HepG2 (cell line): Measurements from ENCODE around the gene MCM8. TPM values are rescaled to one million over a fixed set of nuclear protein-coding genes. Genes with fewer than 3 reads are reported as not detected.

Experiments used
- ATAC-seq: fragments of 200-7000 bp; cut with Tn5 transposase; 3 replicates; pipeline ENCODE4 v1.9.1; 2020; ENCODE audit warnings: mild to moderate bottlenecking, moderate library complexity
- BruUV-seq: library from RNA; stranded (reverse); fragments of 400-500 nt; replicated peaks from 2 replicates; lab custom pipeline; 2021; lab: Mats Ljungman, UMichigan
- CTCF ChIA-PET: fragments of 300-600 bp; formaldehyde crosslinking; extraction: SDS; loops from one replicate; lab custom pipeline; 2021; ENCODE audit warnings: low total read pairs, inconsistent platforms, low intra/inter-chr PET ratio; lab: Yijun Ruan, JAX
- POLR2A ChIA-PET: fragments of 350-600 bp; sonication (Branson Sonifier 250); formaldehyde crosslinking; loops from one replicate; lab custom pipeline; 2020; ENCODE audit warnings: antibody characterized with exemption, inconsistent platforms; lab: Yijun Ruan, JAX
- DNase-seq: peaks from one replicate; pipeline ENCODE4 v3.0.0-alpha.2; 2015; ENCODE audit warnings: low spot score
- FAIRE-seq: peaks from 3 replicates; lab custom pipeline; 2011; peaks lifted over from hg19 to GRCh38; lab: Jason Lieb, UNC
- H2AFZ ChIP-seq: one replicate; pipeline ENCODE4 v1.6.1; 2011; ENCODE audit warnings: low read length, inconsistent platforms
- H3K27ac ChIP-seq: fragments of 300-600 bp; 3 replicates; pipeline ENCODE4 v1.8.0; 2011; ENCODE audit warnings: mixed run types, mild to moderate bottlenecking, mixed read lengths, low read length, inconsistent platforms; ENCODE audit not compliant: insufficient read depth; ENCODE audit errors: extremely low read length
- H3K27me3 ChIP-seq, 2 experiments: fragments of 200-600 bp in 1 of 2; 2 replicates in 1 of 2; 3 replicates in 1 of 2; pipeline versions ENCODE4 v1.6.0 to v1.8.0; 2011; ENCODE audit warnings: low read length in 2 of 2, mild to moderate bottlenecking in 2 of 2, moderate library complexity in 2 of 2, inconsistent platforms in 1 of 2; ENCODE audit not compliant: insufficient read depth in 2 of 2, control insufficient read depth in 1 of 2
- H3K36me3 ChIP-seq, 2 experiments: fragments of 200-600 bp in 1 of 2; replicated peaks in 1 of 2; 2 replicates in 1 of 2; 3 replicates in 1 of 2; pipeline versions ENCODE4 v1.5.1 to v1.8.0; 2011; ENCODE audit warnings: low read length in 2 of 2, inconsistent platforms in 1 of 2; ENCODE audit not compliant: insufficient read depth in 2 of 2, control insufficient read depth in 1 of 2
- H3K4me1 ChIP-seq: 2 replicates; pipeline ENCODE4 v1.5.1; 2012; ENCODE audit warnings: low read length, inconsistent platforms; ENCODE audit not compliant: insufficient read depth
- H3K4me2 ChIP-seq: 2 replicates; pipeline ENCODE4 v1.6.0; 2011; ENCODE audit warnings: low read depth, low read length, inconsistent platforms
- H3K4me3 ChIP-seq, 3 experiments: fragments of 200-600 bp in 1 of 3; sonication (generic), shearing (Covaris generic) in 1 of 3; replicated peaks in 1 of 3; 2 replicates each; pipeline ENCODE4 v1.5.1; 2011 to 2016; ENCODE audit warnings: low read length in 3 of 3, inconsistent platforms in 2 of 3, low read depth in 2 of 3, mild to moderate bottlenecking in 2 of 3, control low read depth in 1 of 3, mixed read lengths in 1 of 3; ENCODE audit not compliant: insufficient read depth in 1 of 3
- H3K79me2 ChIP-seq: one replicate; pipeline ENCODE4 v1.6.1; 2011; ENCODE audit warnings: low read length, inconsistent platforms; ENCODE audit not compliant: insufficient read depth
- H3K9ac ChIP-seq: 2 replicates; pipeline ENCODE4 v1.6.0; 2011; ENCODE audit warnings: mild to moderate bottlenecking, low read depth, low read length, inconsistent platforms; ENCODE audit not compliant: insufficient read depth
- H3K9me3 ChIP-seq: 2 replicates; pipeline ENCODE4 v1.5.1; 2012; ENCODE audit warnings: mild to moderate bottlenecking, low read length
- H4K20me1 ChIP-seq: 2 replicates; pipeline ENCODE4 v1.6.0; 2011; ENCODE audit warnings: inconsistent platforms, mild to moderate bottlenecking, low read length, moderate library complexity; ENCODE audit not compliant: insufficient read depth
- ETV5 ChIP-seq: IDR thresholded peaks from 2 replicates; pipeline ENCODE4 v1.6.1; 2018; ENCODE audit warnings: missing biosample characterization, missing genetic modification reagents, inconsistent platforms, borderline replicate concordance
- HES4 ChIP-seq: sonication (generic); formaldehyde crosslinking; IDR thresholded peaks from 2 replicates; pipeline ENCODE4 v1.9.0; 2021; ENCODE audit warnings: mild to moderate bottlenecking, missing genetic modification reagents, borderline replicate concordance
- RBM22 ChIP-seq: fragments of 200-400 bp; formaldehyde crosslinking; optimal IDR thresholded peaks from 2 replicates; pipeline ENCODE3; 2017; ENCODE audit warnings: mild to moderate bottlenecking, low read length, moderate library complexity
- ZNF101 ChIP-seq: sonication (generic); formaldehyde crosslinking; IDR thresholded peaks from 2 replicates; pipeline ENCODE4 v1.4.0; 2020; ENCODE audit warnings: mild to moderate bottlenecking, low read depth, missing genetic modification reagents, borderline replicate concordance
- ZNF530 ChIP-seq: sonication (generic); formaldehyde crosslinking; IDR thresholded peaks from 2 replicates; pipeline ENCODE4 v1.5.0; 2020; ENCODE audit warnings: low read depth, mild to moderate bottlenecking, missing genetic modification reagents
- WGBS: methylation state at CpG from one replicate; pipeline ENCODE4 v1.1.6; 2017; ENCODE audit warnings: low lambda C conversion rate; 5-methylcytosine and 5-hydroxymethylcytosine counted together
- in situ Hi-C: cut with HindIII; loops from 2 replicates; pipeline ENCODE4 v1.10.0; 2017; ENCODE audit warnings: low pct_unique_long_range_greater_than_20kb; ENCODE audit not compliant: extremely low pct_ligation_motif_present
- intact Hi-C: fragments of 100-400 bp; cut with micrococcal nuclease; formaldehyde crosslinking; loops from one replicate; pipeline ENCODE4 v1.10.0; 2022; ENCODE audit not compliant: unreplicated experiment
- polyA plus RNA-seq, 8 experiments: library from polyadenylated mRNA; depleted of rRNA in 3 of 8; stranded (reverse) in 7 of 8; unstranded in 1 of 8; fragments of >200 nt; fragmentation: Illumina TruSeq in 4 of 8; extraction: Trizol in 4 of 8; gene quantifications; 2 replicates each; pipeline versions ENCODE4 v1.2.1 to v1.2.3, GENCODE V29; 2011 to 2016; ENCODE audit warnings: low read depth in 4 of 8, missing spikeins in 1 of 8, mixed read lengths in 1 of 8; ENCODE audit not compliant: insufficient read depth in 1 of 8
- total RNA-seq, 5 experiments: library from RNA; depleted of rRNA; stranded (reverse); fragments of >200 nt; fragmentation: Illumina TruSeq; extraction: Trizol; gene quantifications; 2 replicates each; pipeline ENCODE4 v1.2.3, GENCODE V29; 2016; ENCODE audit warnings: low read depth in 1 of 5
- TF ChIP-seq, protein P1 (sequence below): sonication (generic); formaldehyde crosslinking; IDR thresholded peaks from 2 replicates; pipeline ENCODE4; 2020; ENCODE audit warnings: missing genetic modification reagents, mild to moderate bottlenecking, borderline replicate concordance

Gene MCM8
- total and polyA plus RNA-seq, 2 of the 13 experiments (the other 11 are each of a cell fraction or from before 2014, with no cell fraction given): 11.5 to 59.3 TPM

DNA sequence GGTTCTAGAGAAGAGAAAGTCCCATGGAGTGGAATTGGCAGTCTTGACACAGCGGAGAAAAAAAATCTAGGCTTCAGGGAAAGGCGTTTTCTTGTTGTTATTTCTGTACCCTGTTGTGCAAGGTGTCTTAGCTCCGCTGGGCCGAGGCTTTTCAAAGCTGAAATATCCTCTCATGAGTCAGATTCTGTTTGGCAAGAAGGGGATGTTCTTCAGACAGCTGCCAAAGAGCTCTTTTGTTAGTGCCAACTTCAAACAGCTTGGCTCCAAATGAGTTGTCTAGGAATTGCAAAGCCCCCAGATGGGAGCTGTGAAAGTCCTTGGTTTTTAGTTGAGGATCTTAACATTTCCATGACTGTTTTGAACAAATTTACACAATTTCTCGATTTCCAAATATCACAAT is 57.8 kb downstream of the MCM8 start (continued):
- TF ChIP-seq, protein P1, sequence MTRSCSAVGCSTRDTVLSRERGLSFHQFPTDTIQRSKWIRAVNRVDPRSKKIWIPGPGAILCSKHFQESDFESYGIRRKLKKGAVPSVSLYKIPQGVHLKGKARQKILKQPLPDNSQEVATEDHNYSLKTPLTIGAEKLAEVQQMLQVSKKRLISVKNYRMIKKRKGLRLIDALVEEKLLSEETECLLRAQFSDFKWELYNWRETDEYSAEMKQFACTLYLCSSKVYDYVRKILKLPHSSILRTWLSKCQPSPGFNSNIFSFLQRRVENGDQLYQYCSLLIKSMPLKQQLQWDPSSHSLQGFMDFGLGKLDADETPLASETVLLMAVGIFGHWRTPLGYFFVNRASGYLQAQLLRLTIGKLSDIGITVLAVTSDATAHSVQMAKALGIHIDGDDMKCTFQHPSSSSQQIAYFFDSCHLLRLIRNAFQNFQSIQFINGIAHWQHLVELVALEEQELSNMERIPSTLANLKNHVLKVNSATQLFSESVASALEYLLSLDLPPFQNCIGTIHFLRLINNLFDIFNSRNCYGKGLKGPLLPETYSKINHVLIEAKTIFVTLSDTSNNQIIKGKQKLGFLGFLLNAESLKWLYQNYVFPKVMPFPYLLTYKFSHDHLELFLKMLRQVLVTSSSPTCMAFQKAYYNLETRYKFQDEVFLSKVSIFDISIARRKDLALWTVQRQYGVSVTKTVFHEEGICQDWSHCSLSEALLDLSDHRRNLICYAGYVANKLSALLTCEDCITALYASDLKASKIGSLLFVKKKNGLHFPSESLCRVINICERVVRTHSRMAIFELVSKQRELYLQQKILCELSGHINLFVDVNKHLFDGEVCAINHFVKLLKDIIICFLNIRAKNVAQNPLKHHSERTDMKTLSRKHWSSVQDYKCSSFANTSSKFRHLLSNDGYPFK (CRISPR knock-in tag): no peak
- peak; percentile 82 for TF ChIP-seq ETV5
- no peak for TF ChIP-seq HES4 (CRISPR knock-in tag)
- no peak for TF ChIP-seq ZNF101 (CRISPR knock-in tag)

DNA sequence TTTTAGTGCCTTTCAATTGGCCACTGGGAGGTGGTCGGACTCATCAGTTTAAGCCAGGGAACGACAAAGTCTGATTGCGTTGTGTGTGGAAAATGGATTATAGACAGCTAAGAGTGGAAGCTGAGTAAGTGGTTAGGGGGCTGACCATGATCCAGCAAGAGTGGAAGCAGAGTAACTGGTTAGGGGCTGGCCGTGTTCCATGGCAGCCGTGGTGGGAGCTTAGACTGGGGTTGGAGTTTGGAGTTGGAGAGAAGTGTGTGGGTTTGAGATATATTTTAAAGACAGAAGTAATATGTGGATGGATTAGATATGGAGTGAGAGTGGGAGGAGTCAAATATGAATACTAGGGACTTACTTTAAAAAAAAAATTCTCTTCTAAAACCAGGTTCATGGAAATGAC is 61.7 kb downstream of the MCM8 start:
- ChIA-PET CTCF (no interaction called here), POLR2A (interaction anchor here (1.4 kb wide), 1 partner anchor 62 kb away, joined by 3 read pairs; no protein-coding TSS in a partner anchor)
- H4K20me1 ChIP-seq: peaks cover 82% of the 10 kb centered on the region

More for the DNA sequence above, 61.7 kb downstream of the MCM8 start:
- intact Hi-C loops (no loop called here), in situ Hi-C loops (no loop called here)
- Histone ChIP-seq H3K4me2 (no peak overlapping the region), H3K4me1 (peaks cover 55% of the 10 kb centered on the region), H3K79me2 (peaks cover 94% of the 10 kb centered on the region), H3K9ac (no peak overlapping the region), H3K27me3 (no peaks in the 10 kb centered on the region; a peak in 1 of 5 replicates), H2AFZ (no peak overlapping the region), H3K36me3 (peaks cover 35 to 67% of the 10 kb centered on the region in 2 experiments), H3K9me3 (no peaks in the 10 kb centered on the region), H3K4me3 (no peak overlapping the region), H3K27ac (no peak overlapping the region)
- FAIRE-seq (no peak), ATAC-seq (no peak), DNase-seq (no peak)
- no TSS peak for BruUV-seq
- WGBS: 98% methylated on average over 5 of the region's 5 CpGs
- TF ChIP-seq RBM22: peak; percentile 88
- no peak for TF ChIP-seq ZNF530 (CRISPR knock-in tag)
